Measurements from ENCODE around the gene ESPL1. TPM values are rescaled to one million over a fixed set of nuclear protein-coding genes. Genes with fewer than 3 reads are reported as not detected.
A peak's percentile ranks its signal among the peaks of the same experiment; 100 is the strongest.
"Not testable (repeated sequence)": the region's sequence is repeated elsewhere in the genome, so short reads cannot be mapped to it uniquely, and the experiment has no call there.

Gene ESPL1
- total RNA-seq, 1 experiment from 2014 or later, result 15.7 TPM

DNA sequence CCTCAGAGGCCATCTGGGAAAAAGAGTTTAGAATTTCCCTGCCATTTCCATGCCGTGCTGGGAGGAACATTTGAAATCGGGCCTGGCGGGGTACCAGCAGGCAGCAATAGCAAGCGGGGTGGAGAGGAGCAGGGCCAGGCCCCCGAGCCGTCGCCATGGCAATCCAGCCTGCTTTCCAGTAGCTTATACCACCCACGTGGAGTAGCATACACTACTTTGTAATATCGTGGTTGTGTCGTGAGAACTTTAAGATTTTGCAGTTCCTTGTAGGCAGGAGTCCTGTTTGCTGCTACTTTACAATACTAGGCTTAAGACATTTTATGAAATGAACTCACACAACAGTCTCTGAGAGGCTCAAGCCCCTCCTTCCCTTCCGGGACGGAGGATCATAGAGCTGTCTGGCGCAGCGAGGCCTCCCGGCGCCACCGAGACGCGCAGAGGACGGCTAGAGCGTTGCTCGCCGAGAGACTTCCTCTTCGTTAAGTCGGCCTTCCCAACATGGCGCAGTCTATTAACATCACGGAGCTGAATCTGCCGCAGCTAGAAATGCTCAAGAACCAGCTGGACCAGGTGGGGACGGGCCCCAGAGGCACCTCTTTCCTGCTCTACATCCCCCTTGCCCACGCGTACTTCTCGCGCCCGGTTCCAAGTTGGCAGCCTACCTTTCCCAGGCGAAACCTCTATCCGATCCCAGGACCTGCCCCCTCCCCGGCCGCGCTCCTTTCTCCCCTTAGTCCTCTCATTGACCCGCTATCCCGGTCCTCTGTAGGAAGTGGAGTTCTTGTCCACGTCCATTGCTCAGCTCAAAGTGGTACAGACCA is 27.2 kb downstream of the ESPL1 start, which contains the start of gene PFDN5:
TSS of gene PFDN5 (plus strand) at position 473 of the 821 bp plus-strand sequence. CDS start at position 499, 26 bp downstream.
- peak; percentile 82 for DNase-seq (ENCODE audit: extremely low read depth, low read depth)

DNA sequence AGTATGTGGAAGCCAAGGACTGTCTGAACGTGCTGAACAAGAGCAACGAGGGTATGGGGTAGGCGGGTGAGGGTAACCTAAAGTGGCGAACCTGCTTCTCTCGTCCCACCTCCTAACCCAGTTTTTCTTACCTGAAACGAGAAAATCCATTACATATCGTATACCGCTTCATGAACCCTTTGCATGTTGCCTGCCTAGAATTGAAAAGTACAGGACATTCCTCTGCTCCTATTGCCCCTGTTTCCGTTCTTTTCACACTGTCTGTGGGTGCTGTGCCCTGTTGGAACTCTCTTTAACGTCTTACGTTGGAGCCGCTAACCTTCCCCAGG is 27.8 kb downstream of the ESPL1 start:
- no peak for DNase-seq (ENCODE audit: extremely low read depth, low read depth)

DNA sequence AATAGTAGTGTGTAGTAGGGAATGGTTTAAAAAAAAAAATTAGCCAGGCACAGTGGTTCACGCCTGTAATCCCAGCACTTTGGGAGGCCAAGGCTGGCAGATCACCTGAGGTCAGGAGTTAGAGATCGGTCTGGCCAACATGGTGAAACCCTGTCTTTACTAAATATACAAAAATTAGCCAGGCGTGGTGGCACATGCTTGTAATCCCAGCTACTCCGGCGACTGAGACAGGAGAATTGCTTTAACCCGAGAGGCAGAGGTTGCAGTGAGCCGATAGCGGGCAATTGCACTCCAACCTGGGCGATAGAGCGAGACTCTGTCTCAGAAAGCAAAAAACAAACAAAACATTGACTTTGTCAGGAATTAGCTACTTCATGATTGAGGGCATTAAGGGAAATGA is 29.0 kb downstream of the ESPL1 start:
- DNase-seq (ENCODE audit: extremely low read depth, low read depth), result not testable (repeated sequence)

DNA sequence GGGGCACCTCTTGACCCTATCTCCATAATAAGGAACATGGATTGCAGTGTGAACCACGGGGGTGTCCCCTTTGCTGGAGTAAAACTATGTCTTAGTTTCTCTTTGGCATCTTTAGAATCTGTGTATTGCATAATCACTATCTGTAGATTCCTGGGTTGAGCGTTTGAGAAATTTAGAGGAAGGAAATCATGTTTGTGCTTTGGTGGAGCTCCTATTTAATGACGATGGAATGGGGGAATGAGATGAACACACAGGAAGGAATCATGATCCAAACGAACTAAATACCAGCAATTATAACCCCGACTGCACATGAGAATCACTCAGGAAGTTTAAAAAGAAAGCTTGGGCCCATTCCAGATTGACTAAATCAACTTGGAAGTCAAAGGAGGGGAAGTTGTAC is 30.1 kb downstream of the ESPL1 start:
- DNase-seq (ENCODE audit: extremely low read depth, low read depth), result no peak

DNA sequence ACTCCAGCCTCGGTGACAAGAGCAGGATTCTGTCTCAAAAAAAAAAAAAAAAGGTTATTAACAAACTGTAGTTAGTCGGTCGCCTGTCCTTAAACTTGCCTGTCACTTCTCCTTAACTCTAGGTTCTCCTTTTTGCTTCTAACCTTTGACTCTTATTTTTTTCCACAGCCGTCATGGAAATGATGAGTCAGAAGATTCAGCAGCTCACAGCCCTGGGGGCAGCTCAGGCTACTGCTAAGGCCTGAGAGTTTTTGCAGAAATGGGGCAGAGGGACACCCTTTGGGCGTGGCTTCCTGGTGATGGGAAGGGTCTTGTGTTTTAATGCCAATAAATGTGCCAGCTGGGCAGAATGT is 31.0 kb downstream of the ESPL1 start:
- DNase-seq (ENCODE audit: extremely low read depth, low read depth), result peak; percentile 28

DNA sequence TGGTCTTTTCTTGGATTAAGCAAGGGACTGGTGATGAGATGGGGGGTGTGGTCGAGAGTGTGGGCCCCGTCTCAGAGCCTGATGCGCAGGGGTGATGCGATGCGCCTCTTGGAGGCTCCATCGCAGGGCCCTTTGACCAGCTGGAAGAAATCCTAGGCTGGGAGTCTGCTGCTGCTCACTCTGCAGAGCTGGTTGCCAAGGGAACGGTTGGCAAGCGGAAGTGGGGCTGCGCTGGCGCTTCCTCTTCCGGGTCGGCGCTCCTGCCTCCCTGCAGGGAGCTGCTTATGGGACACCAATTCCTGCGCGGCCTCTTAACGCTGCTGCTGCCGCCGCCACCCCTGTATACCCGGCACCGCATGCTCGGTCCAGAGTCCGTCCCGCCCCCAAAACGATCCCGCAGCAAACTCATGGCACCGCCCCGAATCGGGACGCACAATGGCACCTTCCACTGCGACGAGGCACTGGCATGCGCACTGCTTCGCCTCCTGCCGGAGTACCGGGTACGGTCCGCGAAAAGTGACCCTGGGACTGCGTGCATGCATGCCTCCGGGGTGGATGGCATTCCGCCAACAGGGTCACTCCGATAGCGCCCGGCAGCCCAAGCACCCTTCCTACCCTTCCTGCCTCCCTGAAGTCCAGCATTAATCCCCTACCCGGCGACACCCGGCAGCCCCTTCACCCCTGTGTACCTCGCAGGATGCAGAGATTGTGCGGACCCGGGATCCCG is 31.5 kb downstream of the ESPL1 start, which contains the start of gene MYG1:
TSS of gene MYG1 (plus strand) at position 242 of the 727 bp plus-strand sequence. CDS start at position 285, 43 bp downstream.
- DNase-seq (ENCODE audit: extremely low read depth, low read depth), result peak; percentile 85

DNA sequence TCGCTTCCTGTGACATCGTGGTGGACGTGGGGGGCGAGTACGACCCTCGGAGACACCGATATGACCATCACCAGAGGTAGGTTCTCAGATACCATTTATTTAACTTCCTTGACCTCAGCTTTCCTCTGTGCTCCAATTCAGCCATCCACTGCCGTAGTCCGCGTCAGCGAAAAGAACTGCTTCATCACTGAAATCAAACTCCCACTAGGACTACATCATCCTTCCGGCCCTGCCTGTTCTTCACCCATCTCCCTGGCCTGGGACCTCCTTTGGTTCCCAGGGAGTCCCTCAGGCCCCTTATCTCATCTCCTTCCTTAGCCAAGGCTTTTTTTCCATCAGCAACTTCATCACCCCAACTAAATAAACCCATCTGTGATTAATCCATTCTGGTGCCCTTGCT is 32.1 kb downstream of the ESPL1 start:
- DNase-seq (ENCODE audit: extremely low read depth, low read depth), result no peak

DNA sequence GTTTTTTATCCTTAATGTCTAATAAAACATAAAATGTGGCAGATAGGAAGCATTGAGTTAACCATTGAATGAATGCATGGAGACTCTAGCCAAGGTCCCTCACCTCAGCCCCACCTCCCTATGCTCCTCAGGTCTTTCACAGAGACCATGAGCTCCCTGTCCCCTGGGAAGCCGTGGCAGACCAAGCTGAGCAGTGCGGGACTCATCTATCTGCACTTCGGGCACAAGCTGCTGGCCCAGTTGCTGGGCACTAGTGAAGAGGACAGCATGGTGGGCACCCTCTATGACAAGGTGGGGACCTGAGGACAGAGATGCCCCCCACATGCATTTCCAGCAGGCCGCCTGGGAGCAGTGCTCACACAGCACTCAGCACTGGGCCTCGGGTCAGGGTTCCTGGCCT is 34.8 kb downstream of the ESPL1 start:
- no peak for DNase-seq (ENCODE audit: extremely low read depth, low read depth)

DNA sequence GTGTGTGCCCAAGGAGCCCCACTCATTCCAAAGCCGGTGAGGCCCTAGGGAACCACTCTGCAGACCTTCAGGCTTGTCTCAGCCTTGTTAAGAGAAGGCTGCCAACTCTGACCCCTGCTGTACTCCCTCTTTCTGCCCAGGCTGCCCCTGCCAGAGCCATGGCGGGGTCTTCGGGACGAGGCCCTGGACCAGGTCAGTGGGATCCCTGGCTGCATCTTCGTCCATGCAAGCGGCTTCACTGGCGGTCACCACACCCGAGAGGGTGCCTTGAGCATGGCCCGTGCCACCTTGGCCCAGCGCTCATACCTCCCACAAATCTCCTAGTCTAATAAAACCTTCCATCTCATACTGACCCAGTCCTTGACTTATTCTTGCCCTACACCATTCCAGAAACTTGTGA is 38.7 kb downstream of the ESPL1 start:
- no peak for DNase-seq (ENCODE audit: extremely low read depth, low read depth)

DNA sequence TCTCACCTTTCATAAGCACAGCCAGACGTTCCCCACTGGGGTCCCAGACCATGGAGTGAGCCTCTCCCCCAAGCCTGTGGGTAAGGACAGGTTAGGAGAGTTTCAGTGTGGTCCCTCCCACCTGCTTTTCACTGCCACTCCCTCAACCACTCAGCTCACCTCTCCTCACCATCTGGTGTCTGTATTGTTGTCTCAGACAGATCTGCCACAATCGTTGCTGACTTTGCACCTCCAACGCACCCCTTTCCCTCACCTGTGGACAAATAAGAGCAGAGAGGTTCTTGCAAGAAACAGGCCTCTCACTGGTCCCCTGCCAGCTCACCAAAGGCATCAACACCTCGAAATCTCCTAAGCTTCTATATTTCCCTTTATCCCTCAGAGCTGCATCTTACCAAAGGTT is 40.2 kb downstream of the ESPL1 start:
- DNase-seq (ENCODE audit: extremely low read depth, low read depth), result no peak

DNA sequence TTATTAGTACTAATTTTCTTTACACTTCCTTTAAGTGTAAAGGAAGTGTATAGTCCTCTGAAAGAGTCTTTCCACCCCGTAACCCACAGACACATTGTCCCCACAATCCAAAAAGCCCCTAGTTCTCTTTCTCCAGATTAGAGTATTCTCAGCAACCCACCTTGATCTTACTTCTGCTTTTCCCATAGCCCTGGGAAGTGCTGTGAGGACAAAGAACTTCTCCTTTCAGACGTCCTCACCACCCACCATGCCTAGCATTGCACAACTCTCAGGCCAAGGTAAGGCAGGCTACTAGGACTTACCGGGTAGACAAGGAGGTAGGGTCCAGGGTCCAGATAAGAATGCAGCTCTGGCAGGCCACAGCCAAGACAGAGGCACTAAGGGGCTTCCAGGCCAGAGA is 45.9 kb downstream of the ESPL1 start:
- DNase-seq (ENCODE audit: extremely low read depth, low read depth), result no peak

DNA sequence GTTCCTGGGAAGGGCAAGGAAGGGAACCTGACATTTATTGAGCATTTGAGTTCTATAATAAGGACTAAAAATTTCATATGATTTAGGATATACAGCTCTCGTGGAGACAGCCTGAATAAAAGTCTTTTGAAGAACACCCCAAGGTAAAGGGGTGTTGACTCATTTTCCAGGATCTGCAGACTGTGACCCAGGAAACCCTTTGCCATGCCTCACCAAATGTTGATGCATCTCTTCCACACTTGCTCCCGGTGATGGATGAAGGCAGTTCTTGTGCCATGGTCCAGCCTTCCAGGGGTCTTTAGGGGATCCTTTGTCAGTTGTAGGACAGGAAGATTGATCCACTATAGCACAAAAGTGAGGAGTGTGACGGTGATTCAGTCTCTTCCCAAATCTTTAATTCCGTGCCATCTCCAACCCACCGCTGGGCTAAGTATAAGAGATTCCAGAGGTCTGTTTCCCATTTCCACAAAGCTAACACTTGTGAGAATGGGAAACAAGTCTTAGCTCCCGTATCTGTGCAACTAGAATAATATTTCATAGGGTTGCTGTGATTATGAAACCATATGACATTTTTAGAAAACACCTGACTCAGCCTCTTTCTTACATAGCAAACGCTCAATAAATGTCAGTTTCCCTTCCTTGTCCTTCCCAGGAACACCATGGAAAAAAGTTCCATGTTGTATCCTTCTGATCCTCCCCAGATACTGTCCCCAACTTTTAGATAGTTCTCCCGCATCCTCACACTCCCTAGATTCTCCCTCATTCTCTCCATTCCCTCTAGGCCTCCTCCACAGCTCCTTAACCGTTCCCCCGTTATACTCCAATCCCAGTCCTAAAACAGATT is 52.5 kb downstream of the ESPL1 start:
- DNase-seq (ENCODE audit: extremely low read depth, low read depth), result no peak

DNA sequence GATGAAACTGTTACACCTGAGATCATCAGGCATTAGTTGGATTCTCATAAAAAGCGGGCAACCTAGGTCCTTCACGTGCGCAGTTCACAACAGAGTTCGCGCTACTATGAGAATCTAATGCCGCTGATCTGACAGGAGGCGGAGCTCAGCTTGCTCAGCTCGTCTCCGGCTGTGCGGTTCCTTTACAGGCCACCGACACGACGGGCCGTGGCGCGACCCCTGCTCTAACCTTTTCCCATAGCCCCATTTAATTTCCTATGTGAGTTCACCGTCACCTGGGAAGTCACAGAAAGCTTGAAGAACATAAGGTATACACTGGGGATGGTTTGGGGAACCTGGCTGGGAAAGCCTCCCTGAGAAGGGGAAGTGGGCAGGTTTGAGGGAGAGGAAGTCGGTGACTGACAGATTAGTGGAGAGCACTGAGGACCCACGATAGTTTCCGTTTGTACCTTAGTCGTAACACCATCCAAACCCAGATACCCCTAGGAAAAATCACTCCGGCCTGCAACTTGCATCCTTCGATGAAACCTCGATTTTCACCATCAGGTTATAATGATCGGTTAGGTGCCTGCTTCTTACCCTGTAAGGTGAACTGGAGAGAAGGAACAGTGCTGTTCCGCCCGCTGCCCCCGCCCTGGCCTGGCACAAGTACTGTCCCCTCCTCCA is 56.1 kb downstream of the ESPL1 start:
- no peak for DNase-seq (ENCODE audit: extremely low read depth, low read depth)

DNA sequence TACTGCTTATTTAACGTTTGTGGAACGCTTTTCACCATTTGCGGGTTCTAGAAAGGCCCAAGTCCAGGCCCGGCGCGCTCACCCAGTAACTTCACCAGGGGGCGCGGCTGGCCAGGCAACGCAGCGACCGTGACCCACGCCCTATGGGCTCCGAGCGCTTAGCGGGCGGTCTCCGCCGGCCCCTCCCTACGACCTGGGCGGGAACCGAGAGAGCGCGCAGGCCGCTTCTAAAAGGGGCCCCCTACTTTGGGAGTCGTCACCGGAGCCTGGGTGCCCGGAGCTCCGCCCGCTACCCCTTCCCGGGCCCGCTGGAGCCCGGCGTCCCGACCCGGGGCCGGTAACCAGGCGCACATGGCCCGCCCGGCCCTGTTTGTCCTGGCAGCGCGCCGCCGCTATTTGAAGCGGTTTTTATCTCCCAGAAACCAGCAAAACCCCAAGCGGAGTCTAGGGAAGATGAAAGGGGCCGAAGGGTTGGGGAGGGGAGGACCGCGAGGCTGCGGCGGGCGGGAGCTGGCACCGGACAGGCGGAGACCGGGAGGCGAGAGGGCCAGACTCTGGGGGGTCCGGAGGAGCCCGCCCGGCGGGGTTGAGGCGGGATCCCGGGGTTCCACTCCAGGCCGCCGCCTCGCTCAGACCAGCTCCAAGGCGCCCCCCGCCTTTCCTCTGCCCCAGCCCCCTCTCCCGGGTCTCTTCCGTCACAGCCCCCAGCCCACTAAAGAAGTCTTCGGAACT is 56.8 kb downstream of the ESPL1 start:
- DNase-seq (ENCODE audit: extremely low read depth, low read depth), result peak; percentile 91

DNA sequence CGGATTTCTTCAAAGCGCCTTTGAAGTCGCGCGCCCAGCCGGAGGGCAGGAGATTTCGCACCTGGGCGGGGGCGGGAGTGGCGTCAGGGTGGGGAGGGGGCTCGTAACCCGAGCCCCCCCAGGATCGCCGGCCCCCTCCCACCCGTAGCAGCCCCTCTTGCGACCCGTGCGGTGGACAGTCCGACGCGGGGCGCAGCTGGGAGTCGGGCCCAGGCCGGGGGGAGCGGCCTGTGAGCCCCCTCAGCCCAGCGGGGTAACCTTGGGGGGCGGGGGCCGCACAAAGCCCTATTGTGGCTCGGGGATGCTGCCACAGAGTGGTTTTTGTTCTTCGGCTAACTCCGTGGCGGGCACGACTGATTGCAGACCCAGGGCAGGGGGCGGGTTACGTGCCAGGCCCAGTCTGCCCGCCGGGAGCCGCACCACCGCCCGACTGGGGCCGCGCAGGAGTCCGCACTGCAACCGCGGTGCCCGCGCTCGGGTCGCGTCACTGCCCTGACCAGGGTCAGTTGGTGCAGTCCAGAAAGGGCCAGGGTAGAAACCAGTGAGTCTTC is 57.5 kb downstream of the ESPL1 start:
- DNase-seq (ENCODE audit: extremely low read depth, low read depth), result no peak

DNA sequence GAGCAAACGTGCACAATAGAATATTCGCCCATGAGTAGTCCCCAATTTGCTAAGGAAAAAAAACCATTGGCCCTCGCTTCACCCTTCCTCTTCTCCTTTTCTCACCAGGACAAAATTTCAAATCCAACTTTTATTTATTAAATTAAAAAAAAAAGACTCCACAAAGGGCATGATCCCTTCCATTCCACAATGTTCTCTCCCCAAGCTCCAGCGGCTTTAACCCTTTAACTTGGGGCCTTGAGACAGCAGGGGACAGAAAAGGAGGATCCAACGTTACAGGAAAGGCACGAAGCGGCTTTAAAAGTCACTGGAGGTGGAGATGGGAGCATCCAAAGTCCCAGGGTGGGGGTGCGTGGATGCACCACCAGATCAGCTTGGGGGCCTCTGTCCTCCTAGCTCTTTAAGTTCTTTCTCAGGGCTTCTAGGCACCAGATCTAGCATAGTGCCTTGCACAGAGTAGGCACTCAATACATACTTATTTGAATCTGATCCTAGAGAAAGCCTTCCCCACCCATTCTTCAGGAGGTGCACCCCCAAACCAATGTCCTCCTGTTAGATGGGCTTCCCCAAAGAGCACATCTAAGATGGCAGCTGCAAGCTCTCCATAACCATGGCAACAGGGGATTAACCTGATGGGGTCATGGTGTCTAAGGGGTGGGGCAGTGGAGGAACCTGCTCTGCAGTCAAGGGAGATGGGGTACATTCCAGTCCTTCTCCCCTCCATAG is 58.5 kb downstream of the ESPL1 start:
- DNase-seq (ENCODE audit: extremely low read depth, low read depth), result no peak

DNA sequence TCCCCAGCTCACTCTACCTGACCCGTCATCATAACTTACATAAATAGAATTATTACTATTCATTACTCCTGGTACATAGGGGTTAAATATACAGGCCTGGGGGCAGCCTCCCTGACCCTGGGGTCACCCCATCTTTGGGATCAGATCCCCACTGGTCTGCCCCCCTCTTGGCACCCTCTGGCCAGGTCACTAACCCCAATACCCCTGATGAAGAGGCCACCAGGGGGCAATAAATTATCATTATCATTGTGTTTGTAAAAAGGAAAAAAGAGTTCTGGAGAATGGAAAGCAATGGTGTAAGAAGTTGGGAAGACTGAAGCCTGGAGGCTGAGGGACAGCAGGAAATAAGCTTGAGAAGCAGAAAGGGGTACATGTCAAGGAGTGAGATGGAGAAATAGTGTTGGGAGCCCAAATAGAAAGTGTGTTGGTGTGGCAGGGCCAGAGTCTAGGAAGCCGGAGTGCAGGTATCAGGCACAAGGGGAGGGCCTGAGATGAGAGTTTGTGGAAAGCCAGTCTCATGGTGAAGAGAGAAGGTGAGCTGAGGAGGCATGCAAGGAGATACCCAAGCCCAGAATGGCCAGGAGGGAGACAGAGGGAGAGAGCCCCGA is 59.4 kb downstream of the ESPL1 start:
- DNase-seq (ENCODE audit: extremely low read depth, low read depth), result no peak

DNA sequence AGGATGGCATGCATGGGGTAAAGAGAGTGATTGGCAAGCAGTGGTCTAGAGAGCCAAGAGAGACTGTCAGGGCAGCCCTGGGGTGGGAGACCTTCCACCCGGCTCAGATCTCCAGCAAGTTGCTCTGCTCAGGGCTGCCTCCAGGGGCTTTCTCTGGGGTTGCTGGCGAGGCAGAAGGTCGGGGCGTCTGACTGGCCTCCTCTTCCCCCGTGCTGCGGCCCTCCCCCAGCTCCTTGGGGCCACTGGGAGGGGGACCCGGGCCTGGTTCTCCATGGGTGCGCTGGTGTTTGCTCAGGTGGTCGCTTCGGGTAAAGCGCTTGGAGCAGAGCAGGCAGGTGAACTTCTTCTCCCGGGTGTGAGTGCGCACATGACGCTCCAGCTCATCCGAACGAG is 59.9 kb downstream of the ESPL1 start:
- DNase-seq (ENCODE audit: extremely low read depth, low read depth), result no peak

DNA sequence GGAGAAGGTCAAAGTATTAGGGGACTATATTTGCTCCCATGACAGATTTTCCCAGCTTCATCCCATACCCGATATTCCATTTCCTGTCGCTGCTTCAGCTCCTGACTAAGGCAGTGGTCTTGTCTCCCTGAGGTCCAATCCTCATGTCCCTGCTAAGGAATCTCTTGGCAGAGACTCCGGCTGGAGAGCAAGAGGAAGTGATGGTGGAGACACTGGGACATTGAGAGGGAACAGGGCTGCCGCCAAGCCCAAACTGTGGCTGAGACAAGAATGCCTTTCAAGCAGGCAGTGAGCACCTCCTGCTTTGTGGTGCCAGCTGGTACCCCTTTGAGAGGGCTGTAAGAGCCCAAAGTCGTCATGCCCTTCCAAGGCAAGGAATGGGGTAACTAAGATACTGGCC is 62.6 kb downstream of the ESPL1 start:
- no peak for DNase-seq (ENCODE audit: extremely low read depth, low read depth)

Measured in NCI-H460 (cell line).